ENCODE data around the gene NANOS3.
"Not testable (repeated sequence)": the region's sequence is repeated elsewhere in the genome, so short reads cannot be mapped to it uniquely, and the experiment has no call there.

NANOS3 gene

DNA sequence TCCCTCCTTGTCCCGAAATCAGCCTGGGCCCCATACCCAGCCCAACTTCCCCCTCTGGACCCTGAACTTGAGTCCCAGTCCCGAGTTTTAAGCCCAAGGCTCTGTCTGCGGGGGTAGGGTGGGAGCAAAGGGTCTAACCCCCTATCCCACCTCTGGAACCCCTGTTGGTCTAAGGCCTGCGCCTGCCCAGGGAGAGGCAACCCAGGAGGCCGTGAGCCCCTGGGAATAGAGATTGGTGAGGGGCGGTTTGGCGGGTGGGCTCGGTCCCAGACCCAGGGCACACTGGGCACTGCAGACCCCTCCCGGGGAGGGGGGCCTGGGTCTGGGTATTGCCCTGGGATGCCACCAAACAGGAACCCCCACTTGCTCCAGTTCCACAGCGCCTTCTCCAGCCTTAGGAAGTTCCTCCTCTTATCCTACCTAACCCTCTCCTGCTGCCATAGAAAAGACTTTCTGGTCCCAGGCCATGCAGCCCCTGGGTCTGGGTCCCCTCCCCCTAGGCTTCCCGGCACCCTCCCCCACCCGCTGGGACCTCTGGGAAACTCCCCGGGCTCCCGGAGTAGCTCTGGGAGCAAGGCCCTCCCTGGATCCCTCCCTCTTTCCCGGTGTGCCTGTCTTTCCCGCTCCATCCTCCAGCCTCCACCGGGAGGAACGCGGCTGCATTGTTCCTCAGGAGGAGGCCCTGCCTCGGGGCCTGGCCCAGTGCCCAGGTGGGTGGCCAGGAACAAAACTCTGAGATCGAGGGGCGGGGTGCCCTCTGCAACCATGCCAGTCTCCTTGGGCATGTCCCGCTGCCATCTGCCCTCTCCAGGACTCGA is 33.6 kb upstream of the NANOS3 start:
- peak; percentile 95 for DNase-seq (ENCODE audit: low spot score)

DNA sequence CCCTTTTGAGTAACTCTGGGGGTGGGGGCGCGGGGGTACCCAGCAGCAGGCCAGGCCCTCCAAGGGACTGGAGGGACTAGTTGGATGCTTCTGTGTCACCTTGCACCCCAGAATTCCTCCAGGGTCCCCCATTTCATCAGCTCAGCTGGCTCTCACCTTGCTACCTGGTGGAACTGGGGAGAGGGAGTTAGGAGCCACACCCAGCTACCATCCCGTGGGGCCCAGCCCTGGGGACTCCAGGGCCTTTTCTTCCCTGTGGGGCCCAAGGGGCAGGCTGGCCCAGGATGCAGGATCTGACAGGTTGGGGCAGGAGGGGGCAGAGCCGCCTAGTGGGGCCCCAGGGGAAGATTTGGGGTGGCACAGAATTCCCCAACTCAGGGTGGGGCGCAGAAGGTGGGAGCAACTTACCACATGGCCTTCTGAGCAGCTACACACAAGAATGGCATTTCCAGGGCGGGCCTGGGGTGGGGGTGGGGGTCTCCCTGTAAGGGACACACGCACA is 32.8 kb upstream of the NANOS3 start:
- DNase-seq (ENCODE audit: low spot score) = no peak

DNA sequence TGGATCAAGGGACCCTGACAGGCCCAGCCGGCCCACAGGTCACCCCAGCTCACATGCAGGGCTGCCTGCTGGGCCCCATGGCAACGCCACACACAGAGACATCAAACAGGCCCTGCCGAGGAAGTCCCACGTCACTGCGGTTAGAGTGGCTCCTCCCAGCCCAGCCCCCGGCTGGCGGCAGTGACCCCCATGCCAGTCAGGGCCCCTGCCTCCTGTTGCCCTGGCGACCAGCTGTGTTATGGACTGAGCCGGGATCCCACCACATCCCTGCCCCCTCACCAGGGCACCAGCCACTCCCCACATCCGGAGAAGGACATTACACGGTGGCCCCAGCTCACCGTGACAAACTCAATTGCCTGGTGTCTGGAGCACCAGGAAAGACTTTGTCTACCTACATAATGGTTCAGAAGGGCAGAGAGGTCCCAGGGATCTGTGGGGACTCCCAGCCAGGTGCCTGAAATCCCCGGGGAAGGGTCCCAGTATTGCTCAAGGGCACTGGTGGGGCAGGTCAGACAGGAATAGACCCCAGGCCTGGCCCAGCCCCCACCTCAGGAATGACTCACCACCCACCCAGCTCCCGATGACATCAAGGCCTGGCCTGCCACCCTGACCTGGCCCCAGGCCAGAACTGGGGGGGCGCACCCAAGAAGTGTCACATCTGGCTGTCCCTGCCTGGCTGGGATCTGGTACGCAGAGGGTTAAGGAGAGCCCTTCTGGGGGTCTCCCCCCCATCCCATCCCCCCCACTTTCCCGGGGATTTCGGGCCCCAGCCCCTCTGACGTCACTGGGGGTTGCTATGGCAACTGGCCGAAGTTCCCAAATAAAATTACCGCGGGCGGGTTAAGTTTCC is 30.2 kb upstream of the NANOS3 start:
- DNase-seq (ENCODE audit: low spot score) = peak; percentile 97

DNA sequence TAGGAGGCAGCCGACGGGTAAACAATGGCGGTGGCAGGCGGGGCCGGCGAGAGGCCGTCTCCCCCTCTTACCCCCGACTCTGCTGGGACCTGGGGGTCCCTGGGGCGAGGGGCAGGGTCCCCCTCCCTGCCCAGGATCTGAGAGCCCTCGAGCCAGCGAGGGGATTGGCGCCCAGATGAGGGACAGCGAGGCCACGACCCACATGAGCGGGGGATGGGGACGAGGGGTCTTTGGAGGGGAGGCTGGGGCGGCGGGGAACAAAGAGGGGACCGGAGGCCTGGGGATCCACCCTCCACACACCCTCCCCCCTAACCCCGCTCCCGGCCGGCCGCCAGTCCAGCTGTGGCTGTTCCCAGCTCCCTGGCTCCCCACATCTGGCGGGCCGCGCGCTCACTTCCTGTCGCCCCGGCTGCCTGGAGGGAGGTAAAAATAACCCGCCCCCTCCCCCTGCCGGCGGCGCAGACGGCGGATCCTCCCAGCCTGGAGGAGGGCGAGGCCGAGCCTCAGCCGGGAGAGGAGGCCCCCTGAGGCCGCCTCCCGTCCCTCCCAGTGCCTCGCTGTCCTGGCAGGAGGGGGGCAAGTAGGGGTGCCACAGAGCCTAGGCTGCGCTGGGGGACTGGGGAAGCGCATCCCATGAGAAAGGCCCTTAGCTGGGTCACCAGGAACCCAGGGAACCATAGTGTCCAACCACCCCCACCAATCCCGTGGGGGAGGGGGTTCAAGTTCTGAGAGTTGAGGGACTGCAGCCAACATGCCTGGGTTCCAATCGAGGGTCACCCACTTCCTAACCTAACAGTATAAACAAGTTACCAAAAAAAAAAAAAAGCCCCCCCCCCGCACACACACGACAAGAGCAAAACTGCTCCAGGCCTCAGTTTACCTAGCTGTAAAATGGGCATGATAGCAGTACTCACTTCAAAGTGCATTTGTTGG is 29.3 kb upstream of the NANOS3 start:
- DNase-seq (ENCODE audit: low spot score) = peak; percentile 92

DNA sequence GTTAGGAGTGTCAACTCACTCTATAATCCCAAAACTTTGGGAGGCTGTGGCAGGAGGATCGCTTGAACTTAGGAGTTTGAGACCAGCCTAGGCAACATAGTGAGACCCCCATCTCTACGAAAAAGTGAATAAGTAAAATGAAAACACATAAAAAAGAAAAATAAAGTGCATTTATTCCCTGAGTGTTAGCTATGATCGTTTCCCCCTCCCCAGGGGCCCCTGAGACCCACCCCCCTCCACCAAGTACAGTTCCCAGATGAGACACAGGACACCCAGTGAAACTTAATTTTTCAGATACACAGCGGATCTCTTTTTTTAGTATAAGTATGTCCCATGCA is 28.6 kb upstream of the NANOS3 start:
- DNase-seq (ENCODE audit: low spot score) = no peak

DNA sequence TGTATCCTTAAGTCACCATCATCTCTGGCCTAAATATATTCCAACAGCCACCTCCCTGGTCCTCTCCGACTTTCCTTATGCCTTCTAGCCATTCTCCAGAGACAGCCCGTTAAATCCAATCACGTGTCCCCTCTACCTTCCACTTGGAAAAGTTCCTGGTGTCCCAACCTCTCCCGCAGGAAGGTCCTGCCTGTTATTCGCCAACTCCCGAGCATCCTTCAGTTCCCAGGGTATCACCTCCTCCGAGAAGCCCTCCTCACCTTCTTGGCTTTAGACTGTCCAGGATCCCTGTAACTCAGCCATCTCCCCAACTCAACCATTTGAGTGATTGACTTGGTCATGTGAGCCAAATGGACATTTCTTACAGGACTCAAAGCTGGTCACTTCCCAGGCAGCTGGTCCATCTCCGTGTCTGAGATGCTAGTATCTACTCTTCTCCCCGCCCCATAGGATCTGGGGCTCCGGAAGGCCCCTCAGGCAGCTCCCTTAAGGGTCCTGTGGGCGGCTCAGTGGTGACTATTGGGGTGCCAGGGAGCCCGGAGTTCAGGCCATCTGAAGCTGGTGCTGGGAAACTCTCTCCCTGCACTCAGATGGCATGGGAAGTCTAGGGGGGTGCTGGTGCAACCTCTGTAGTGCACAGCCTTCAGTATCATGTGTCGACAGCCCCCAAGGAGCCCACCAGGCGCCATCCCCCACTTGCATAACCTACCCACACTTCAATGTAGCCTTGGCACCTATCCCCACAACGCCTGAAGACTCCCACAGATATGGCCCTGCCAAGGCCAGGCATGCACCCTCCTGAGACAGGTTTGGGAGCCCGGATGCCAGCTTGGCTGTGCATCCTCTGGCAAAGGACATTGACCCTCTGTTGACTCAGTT is 27.9 kb upstream of the NANOS3 start:
- DNase-seq (ENCODE audit: low spot score) = no peak

DNA sequence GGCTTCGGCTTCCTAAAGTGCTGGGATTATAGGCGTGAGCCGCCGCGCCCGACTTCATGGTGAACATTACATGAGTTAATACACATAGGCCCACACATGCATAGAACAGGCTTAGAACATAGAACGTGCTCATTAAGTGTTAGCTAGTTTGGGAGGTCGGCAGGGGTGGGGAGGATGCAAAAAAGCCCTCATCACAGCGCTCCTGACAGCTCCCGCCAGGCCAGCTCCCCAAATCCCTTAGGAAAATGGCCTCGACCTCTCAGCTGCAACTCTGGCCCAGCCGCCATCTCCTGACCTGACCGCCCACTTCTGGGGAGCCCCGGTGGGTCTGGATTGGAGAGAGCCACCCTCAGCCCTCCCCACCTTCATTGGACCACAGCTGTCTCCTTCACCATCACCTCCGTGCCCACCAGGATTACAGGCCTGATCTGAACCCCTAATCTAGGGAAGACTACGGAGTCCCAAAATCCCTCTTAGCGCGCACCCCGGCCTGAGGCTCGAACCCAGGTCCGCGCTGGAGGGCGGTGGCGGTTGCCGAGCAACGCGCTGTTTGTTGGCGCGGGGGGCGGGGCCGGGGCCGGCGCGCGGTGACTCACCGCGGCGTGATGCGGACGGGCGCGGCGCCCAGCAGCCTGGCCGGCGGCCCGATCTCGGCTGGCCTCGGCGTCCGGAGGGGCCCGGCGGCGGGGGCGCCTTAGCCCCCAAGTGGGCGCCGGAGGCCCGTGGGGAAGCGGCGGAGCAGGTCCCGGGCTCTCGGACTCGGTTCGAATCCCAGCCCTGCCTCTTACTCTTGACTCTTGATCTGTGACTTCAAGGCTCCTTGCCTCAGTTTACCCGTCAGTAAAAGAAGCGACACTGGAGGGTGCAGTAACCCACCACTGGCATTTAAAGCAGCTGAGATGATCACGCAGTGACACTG is 26.7 kb upstream of the NANOS3 start:
- peak; percentile 88 for DNase-seq (ENCODE audit: low spot score)

DNA sequence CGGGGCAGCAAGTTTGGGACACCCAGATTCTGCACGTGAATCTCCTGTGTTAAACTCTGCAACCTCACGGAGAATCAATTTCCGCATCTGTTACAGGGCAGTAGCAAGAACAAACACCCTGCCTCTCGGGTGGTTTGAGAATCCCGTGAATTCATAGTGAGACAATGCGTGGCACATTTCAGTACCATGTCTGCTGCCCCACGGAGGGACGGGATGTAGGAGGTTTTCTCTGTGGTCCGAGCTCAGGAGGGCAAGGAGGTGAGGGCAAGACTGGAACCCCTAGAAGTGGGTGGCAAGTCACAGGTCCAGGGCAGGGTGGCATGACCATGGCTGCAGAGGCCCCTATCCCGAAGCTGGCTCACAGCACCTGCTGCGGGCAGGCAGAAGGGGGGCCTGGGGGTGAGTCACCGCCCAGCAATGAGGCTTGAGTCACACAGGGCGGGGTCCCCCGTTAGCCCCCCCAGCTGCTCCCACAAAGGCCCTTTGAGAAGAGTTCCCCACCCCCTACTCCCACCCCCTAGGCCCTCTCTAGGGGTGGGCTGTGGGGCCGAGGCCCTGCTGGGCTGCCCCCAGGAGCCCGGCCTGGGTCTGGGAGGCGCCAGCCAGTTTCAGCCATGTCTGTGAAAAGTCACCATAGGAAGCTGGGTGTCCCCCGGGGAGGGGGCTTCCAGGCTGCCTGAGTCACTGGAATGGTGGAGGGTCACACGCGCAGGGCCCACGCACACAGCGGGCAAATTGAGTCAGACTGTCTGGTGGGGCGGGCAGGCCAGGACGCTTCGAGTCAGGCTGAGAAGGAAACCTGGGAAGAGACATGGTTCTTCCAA is 25.8 kb upstream of the NANOS3 start:
- DNase-seq (ENCODE audit: low spot score) = peak; percentile 98

DNA sequence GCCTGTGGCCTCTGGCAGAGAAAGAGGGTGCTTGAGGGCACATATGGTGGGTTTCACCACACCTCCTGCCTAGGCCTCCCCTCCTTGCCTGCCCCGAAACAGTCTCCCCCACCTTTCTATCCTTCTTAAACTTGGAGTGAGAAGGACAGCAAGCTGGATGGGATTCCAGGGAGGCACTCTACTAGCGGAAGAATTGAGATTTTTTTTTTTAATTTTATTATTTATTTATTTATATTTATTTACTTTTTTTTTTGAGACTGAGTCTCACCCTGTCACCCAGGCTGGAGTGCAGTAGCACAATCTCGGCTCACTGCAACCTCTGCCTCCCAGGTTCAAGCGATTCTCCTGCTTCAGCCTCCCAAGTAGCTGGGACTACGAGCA is 25.2 kb upstream of the NANOS3 start:
- not testable (repeated sequence) for DNase-seq (ENCODE audit: low spot score)

DNA sequence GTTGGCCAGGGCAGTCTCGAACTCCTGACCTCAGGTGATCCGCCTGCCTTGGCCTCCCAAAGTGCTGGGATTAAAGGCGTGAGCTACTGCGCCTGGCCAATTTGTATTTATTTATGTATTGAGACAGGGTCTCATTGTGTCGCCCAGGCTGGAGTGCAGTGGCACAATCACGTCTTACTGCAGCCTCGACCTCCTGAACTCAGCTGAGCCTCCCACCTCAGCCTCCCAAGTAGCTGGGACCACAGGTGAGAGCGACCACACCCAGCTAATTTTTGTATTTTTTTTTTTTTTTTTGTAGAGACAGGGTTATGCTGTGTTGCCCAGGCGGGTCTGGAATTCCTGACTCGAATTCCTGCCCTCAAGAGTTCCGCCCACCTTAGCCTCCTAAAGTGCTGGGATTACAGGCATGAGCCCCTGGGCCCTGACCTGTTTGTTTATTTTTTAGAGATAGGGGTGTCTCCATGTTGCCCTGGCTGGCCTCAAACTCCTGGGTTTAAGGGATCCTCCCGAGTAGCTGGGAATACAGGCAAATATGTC is 24.7 kb upstream of the NANOS3 start:
- DNase-seq (ENCODE audit: low spot score) = peak; percentile 51

DNA sequence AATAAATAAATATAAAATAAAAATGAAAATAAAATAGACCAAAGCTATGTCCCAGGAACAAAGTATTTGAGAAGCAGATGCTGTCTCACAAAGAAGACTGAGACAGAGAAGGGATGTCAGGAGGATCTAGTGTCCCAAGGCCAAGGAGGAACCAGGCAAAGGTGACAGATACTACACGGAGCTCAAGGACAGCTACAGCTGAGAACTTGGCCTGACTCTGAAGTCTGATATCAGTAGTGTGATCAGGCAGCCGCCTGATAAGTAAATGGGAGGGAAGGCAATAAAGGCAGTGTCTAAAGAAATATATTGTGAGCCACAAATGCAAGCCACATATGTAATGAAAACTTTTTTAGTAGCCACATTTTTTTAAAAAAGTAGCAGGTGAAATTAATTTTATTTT is 20.4 kb upstream of the NANOS3 start:
- no peak for DNase-seq (ENCODE audit: low spot score)

DNA sequence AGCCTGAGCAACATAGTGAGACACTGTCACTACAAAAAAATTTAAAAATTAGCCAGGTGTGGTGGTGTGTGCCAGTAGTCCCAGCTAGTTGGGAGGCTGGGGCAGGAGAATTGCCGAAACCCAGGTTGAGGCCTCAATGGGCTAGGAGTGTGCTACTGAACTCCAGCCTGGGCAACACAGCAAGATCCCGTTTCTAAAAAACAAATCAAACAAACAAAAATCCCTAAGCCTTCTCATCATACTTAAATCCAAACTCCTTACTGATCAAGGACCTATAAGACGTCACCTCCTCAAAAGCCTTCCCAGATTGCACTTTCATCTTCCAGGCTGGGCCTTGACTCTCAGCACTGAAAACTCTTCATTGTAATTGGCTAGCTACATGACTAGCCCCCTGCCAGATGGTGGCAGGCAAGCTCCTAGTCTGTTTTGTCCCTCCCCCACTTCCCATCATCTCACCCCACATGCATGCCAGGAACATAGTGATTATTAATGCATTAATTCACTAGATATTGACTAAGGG is 17.5 kb upstream of the NANOS3 start:
- DNase-seq (ENCODE audit: low spot score) = peak; percentile 54

DNA sequence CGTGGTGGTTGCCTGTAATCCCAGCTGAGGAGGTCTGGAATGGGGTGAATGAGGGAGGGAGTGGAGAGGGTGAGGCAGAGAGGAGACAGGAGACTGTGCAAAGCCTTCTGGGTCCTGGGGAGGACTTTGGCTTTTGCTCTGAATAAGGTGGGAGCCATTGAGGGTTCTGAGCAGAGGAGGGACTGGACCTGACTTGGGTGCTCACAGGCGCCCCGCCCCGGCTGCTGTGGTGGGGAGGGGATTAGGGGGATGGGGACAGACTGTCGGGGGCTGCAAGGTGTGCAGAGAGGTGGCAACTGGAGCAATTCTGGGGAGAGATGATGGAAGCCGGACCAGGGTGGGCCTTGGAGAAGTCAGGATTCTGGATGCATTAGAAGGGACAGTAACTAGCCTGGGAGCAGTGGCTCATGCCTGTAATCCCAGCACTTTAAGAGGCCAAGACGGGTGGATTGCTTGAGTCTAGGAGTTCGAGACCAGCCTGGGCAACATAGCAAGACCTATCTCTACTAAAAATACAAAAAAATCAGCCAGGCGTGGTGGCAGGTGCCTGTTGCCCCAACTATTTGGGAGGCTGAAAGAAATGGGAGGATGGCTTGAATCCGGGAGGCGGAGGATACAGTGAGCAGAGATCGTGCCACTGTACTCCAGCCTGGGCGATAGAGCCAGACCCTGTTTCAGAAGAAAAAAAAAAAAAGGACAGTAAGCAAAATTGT is 16.1 kb upstream of the NANOS3 start:
- no peak for DNase-seq (ENCODE audit: low spot score)

DNA sequence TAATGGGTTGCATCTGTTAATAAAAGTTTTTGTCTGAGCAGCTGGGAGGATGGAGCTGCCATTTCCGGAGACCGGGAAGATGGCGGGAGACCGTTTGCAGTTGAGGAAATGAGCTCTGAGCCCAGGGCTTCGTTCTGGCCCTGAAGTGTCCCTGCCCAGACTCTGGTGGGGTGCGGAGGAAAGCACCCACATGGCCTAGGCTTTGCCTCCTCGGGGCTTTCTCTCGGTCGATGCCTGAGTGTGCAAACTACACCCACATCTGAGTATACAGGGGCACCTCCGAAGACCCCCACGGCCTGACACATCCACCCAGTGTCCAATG is 15.6 kb upstream of the NANOS3 start:
- no peak for DNase-seq (ENCODE audit: low spot score)

DNA sequence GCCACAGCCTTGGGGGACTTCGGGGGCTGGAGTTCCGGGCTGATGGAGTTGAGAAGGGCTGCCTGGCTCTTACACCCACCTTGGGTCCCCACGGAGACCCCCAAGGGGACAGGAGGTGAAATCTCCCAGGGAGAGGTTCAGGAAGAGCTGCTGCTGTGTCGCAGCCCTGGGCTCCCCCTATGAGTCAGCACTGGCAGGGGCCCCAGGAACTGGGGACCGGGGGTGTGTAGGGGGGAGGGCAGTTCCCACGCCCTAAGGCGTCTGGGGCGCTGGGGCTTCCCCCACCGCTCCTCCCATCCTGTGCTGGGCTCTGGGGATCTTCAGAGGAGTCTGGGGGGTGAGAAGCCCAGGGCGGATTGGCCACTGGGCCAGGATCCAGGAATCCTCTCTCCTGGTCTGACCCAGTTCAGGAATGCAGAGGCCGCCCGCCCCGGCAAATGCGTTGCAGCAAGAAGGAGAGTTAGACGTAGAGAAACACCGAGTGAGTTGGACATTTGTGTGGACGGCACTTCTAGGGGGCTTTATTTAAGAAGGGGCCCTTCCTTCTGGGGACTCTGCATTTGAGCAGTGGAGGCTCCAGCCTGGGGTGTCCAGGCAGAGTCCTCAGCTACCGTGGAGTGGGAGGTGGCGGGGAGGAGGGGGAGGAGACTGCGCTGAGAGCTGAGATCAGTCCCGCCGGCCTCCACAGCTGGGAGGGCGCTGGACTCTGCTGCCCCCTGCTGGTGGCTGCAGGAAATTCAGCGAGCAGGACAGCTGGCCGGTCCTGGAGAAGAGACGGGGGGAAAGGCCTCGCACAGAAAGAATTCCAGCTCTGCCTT is 15.0 kb upstream of the NANOS3 start:
- DNase-seq (ENCODE audit: low spot score) = peak; percentile 89

DNA sequence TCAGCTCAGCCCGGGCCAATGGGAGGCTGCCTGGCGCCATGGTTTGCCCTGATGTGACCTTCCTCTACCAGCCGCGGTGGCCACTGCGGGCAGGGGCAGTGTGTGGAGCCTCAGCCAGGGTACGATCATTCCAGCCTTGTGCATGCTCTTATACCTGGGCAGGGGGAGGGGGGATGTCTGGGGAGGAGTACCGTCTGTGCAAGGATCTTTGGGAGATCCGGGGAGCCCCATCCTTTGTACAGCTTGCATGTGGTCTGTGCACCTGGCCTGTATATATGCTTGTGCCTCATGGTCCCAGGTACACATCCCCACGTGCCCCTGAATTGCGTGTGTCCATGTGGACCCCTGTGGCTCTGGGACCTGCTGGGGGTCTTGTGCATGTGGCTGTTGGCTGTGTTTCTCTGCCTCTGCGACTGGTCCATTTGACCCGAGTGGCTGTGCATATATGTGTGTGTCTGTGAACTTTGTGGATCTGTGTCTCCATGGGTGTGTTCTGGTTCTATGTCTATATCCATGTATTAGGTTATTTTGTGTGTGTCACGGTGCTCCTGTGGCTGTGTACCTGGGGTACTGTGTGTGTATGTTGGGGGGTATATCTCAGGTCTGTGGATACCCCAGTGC is 12.8 kb upstream of the NANOS3 start:
- no peak for DNase-seq (ENCODE audit: low spot score)
